Measurements from ENCODE around the gene HOXB5. TPM values are rescaled to one million over a fixed set of nuclear protein-coding genes. Genes with fewer than 3 reads are reported as not detected.

HOXB5 gene
- total RNA-seq, 1 experiment from 2014 or later = 19.8 TPM

GRCh38 chr17:48541577-48542113, 51.9 kb downstream of the HOXB5 start:
- H3K9me2 ChIP-seq (ENCODE audit: insufficient read depth) = no peaks in the 10 kb centered on the region
- ChIA-PET RAD21 (ENCODE audit: low non-redundant PET in 1 of 2, low total read pairs in 2 of 2, uncharacterized antibody in 2 of 2, unreplicated experiment in 2 of 2) (no interaction called here), POLR2A (no interaction called here), CTCF (no interaction called here)
- H3K9ac ChIP-seq (ENCODE audit: low read length) = no peak overlapping the region
- peaks cover 10 to 22% of the 10 kb centered on the region in 2 experiments for H3K4me1 ChIP-seq (ENCODE audit: control insufficient read depth in 1 of 2, insufficient read depth in 2 of 2, low read length in 2 of 2)
- no peaks in the 10 kb centered on the region for H4K20me1 ChIP-seq (ENCODE audit: insufficient read depth)
- intact Hi-C loops (cut with micrococcal nuclease) = no loop called here
- no peaks in the 10 kb centered on the region for H3K27me3 ChIP-seq (ENCODE audit: insufficient read depth, low read length)
- no peaks in the 10 kb centered on the region for H3K9me3 ChIP-seq (ENCODE audit: control insufficient read depth in 1 of 2, insufficient read depth in 1 of 2, low read depth in 1 of 2, low read length in 2 of 2)
- no peaks in the 10 kb centered on the region for H3K79me2 ChIP-seq (ENCODE audit: insufficient read depth, low read length)
- DNase-seq (ENCODE audit: low read depth, low spot score) = no peak
- ATAC-seq = no peak
- H3K36me3 ChIP-seq (ENCODE audit: control insufficient read depth in 1 of 2, insufficient read depth in 2 of 2, low read length in 2 of 2) = no peaks in the 10 kb centered on the region
- no TSS peak for BruUV-seq (replicated peaks)
- TF ChIP-seq SP1 (IDR thresholded peaks at IDR 0.05; ENCODE audit: low read depth) = no peak
- no peak for TF ChIP-seq JUND (IDR thresholded peaks at IDR 0.05)
- H3K4me3 ChIP-seq (replicated peaks in 1 of 2; ENCODE audit: low read depth in 1 of 2, low read length in 2 of 2) = no peak overlapping the region
- no peak overlapping the region for H3K4me2 ChIP-seq (ENCODE audit: low read length)
- H2AFZ ChIP-seq (ENCODE audit: low read depth, low read length, poor library complexity, severe bottlenecking) = no peak overlapping the region
- H3K27ac ChIP-seq (ENCODE audit: low read depth, low read length) = no peak overlapping the region

MicroRNAs within 50 kb of the gene (microRNA counts, 767-probe panel; counts per million panel counts)
- microRNA hsa-miR-10a-5p = 11,127 counts per million, percentile 10 among the panel's probes with 10 or more counts

Small RNA genes within 50 kb of the gene (microRNA-seq; reads per million reads assigned to microRNA genes)
- 31.4 reads per million, percentile 48 among the genes with 10 or more reads in this experiment for gene MIR196A1 (ENCODE audit: borderline number of aligned reads)

Other genes starting within 250 kb of the HOXB5 start
- gene SKAP1, start 163.6 kb downstream of the HOXB5 start, total RNA-seq (2021; ENCODE audit: unreplicated experiment) = 12.4 TPM
- gene HOXB1, start 62.8 kb downstream of the HOXB5 start, total RNA-seq (2021; ENCODE audit: unreplicated experiment) = not detected
- 2.0 TPM for gene HOXB2, start 48.7 kb downstream of the HOXB5 start, total RNA-seq (2021; ENCODE audit: unreplicated experiment)
- 11.3 TPM for gene HOXB4, start 15.4 kb downstream of the HOXB5 start, total RNA-seq (2021; ENCODE audit: unreplicated experiment)
- gene HOXB3, start 3.5 kb downstream of the HOXB5 start, total RNA-seq (2021; ENCODE audit: unreplicated experiment) = 19.8 TPM
- gene HOXB6, start 11.2 kb upstream of the HOXB5 start, total RNA-seq (2021; ENCODE audit: unreplicated experiment) = 64.8 TPM
- 33.6 TPM for gene HOXB7, start 17.2 kb upstream of the HOXB5 start, total RNA-seq (2021; ENCODE audit: unreplicated experiment)
- 44.7 TPM for gene HOXB8, start 21.5 kb upstream of the HOXB5 start, total RNA-seq (2021; ENCODE audit: unreplicated experiment)
- 40.1 TPM for gene HOXB9, start 32.6 kb upstream of the HOXB5 start, total RNA-seq (2021; ENCODE audit: unreplicated experiment)
- not detected for gene PRAC1, start 128.7 kb upstream of the HOXB5 start, total RNA-seq (2021; ENCODE audit: unreplicated experiment)
- not detected for gene PRAC2, start 129.4 kb upstream of the HOXB5 start, total RNA-seq (2021; ENCODE audit: unreplicated experiment)
- gene HOXB13, start 135.0 kb upstream of the HOXB5 start, total RNA-seq (2021; ENCODE audit: unreplicated experiment) = 7.8 TPM
- gene TTLL6, start 223.4 kb upstream of the HOXB5 start, total RNA-seq (2021; ENCODE audit: unreplicated experiment) = 0.79 TPM
- 151 TPM for gene CALCOCO2, start 237.3 kb upstream of the HOXB5 start, total RNA-seq (2021; ENCODE audit: unreplicated experiment)

Data from HCT116 (cell line).